GM21390 (cell line): ENCODE results near the gene ARX.

Experiments
- ATAC-seq: cut with Tn5 transposase; IDR thresholded peaks from one replicate; pipeline ENCODE4 v1.9.1; 2021; ENCODE audit not compliant: unreplicated experiment

Gene ARX

DNA sequence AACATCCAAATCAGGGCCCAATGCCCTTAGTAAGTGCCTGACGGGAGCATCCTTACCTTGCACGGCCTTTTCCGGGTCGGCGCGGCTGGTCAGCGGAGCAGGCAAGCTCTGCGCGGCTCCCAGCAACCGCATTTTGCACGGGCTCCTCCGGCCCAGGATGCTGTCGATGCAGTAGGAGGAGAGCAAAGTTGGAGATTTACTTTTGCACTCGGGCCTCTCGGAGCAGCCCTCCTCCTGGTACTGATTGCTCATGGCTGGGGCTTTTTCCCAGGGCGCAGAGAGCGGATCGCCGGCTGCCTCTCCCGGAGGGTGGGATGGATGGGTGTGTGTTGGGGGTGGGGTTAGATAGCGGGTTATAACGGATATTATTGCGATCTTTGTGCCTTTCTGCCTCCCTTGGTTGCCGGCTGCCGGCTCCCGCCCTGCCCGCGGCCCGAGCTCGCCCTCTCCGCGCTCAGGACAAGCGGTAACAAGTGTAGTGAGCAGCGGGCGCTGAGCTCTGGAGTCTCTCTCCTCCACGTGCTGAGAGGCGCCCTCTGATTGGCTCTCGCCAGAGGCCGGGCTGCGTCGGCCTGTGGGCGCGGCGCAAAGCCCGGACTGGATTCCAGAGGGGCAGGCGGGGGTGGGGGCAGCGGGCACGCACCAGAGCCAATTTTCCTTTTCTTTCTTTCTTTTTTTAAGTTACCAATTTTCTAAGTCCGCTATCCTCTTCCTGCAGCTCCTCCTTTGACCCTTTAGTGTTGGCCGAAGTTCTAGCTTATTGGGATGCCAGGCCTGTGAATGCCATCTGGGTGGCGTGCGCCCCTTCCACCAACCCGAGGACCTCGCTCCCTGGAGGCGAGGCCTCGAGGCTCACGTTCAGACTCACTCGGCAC is at the start of gene ARX:
Gene ARX (minus strand): TSS at position 480 of the 875 bp plus-strand sequence. CDS start 228 bp downstream, at position 252.
- ATAC-seq, result peak; percentile 47

DNA sequence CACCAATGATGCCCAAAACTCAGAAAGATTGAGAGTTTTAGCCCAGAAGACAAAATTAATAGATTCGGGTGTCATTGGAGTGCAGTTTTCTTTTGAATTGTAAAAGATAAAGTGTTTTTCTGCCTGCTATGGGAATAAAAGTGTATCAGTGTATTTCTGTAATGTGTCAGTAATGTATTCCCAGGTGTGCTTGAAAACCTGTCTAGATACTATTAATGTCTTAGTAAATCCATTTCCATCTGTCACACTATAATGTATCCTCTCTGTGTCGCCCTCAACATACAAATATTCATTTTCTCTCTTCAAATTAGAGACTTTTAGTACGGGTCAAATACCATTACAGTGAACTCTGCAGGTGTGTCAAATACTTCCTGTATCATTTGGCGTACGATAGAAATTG is 43.5 kb upstream of the ARX start:
- ATAC-seq, result no peak

DNA sequence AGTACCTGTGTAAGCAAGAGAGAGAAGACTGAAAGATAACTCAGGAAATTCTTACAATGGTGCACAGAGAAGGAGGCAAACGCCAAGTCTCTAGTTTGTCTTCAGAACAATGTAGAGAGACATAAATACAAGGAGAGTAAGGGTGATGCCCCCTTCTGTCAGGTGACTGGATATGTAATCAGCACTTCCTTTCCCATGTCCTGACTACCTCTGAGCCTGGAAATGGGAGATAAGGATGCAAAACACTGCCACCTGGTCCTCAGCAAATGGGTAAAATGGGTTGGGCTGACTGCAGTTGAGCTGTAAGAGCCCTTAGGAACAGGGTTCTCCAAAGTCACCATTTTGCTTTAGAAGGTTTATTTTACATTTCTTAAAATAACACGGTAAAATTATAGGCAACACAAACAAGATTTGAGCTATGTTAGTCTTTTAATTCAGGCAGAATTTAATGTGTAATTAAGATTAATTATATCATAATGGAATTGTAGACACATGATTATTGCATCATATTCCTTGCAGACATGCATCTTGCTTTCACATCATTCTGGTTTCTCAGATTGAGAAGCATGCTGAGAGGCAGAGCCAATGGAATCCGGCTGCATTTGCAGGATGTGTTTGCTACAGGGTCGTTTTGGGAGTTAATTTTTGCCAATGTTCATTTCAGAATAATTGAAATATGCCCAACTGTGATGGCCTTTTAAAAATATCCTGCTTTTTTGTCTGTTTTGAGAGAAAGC is 37.2 kb upstream of the ARX start:
- ATAC-seq, result no peak

DNA sequence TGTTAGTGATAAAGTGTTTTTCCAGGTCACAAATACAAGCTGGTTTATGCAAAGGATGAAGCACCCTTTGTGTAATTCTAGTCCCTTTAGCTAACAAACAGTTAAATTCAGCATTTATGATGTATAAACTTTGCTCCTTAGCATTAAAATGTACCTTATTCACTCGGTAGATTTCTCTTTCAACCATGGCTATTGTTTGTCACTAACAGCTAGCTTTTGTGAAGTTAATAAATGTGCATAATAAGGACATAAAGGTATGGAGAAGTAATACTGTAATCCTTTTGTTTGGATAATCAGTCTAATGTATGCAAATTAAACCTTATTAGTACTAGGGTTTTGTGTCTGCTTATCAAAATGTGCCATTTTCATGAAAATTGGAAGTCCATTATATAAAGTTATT is 34.2 kb upstream of the ARX start:
- no peak for ATAC-seq

GRCh38 chrX:25049357-25049756 is 33.6 kb upstream of the ARX start:
- no peak for ATAC-seq

GRCh38 chrX:25048178-25048577 is 32.4 kb upstream of the ARX start:
- no peak for ATAC-seq

DNA sequence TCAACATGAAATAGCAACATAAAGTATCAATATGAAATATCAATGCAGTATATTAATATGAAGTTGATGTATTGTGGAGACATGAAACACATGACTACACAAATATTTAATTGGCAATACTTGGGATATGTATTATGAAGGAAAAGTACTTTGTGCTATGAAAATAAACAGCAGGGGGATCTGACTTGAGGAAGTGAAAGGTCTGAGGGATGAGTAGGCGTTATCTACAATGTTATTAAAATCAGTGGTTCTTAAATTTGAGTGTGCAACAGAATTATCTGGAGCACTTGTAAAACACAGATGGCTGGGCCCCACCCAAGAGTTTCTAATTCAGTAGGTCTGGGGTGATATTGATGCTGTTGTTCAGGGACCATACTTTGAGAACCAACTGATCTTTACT is 27.4 kb upstream of the ARX start:
- no peak for ATAC-seq

DNA sequence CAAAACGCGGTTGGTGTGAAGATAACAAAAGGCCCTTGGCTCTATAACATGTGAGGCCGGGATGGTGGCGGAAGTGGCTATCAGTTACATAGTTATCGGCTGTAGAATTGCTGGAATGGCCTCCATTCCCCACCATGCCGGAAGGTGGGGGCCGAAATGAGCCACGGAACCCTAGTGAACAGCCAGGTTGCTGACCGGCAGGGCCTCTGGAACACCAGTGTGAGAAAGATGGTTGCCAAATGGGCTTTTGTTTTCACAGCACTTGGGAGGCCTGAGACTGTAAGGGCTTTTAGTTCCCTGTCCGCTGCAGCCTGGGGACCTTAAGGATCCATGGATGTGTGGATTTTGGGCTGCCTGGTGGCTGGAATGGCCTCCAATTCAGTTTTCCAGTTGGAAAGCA is 23.3 kb upstream of the ARX start:
- ATAC-seq, result no peak

DNA sequence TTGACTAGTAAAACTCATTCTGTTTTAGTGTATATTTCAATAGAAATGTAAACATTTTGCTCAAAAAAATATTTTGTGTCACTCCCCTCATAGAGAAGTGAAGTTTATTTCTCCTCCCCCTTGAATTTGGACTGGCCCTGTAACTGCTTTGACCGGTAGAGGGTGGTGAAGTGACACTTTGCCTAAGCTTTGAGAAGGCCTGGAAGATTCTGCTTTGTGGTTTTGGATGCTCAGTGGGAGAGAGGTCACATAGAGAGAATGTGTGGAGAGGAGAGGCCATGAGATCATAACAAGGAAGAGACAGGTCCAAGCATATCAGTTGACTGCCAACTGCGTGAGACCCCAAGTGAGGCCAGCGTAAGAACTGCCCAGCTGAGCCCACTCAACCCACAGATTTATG is 19.1 kb upstream of the ARX start:
- no peak for ATAC-seq

DNA sequence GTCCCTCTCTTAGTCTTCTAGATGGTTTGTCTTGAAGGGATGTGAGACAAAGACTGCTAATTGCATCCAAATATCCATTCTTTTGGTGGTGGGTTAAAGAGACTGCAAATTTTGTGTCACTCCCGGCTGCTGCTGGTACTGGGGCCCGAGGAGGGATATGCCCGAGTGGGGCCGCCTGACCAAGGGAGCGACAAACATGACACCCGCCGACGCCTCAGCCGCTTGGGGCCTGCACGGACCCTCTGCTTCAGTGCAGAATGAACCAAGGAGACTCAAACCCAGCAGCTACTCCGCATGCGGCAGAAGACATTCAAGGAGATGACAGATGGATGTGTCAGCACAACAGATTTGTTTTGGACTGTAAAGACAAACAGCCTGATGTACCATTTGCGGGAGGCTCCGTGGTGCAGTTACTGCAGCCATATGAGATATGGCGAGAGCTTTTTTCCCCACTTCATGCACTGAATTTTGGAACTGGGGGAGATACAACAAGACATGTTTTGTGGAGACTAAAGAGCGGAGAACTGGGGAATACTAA is 13.6 kb upstream of the ARX start:
- ATAC-seq, result no peak

DNA sequence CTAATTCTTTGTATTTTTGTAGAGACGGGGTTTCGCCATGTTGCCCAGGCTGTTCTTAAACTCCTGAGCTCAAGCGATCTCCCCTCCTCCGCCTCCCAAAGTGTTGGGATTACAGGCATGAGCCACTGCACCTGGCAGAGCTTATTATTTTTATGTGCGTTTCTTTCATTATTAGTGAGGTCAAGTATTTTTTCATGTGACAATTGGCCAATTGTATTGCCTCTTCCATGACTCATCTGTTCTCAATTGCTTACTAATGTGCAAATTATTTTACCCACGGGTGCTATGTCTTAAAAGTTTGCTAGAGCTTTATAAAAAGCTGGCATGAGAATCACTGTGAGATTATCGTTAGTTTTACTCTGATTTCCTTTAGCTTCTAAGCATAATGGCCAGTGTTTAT is 13.0 kb upstream of the ARX start:
- ATAC-seq, result no peak

DNA sequence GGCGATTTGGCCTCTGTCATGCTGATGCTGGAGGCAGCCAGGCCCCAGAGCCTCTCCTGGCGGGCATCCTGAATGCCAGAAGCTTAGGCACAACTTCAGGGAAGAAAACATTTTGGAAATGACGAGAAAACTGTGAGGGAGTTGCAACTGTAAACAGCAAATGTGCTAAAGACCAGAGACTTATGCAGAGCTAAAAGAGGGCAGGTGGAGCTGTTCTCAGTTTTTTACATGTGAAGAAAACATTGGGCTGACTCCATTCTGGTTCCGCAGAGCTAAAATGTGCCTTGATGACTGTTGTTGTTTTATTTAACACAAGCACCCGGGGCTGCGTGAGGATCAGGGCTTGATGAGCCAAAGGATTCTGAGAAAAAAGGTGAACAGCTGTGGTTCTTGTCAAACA is 10.8 kb upstream of the ARX start:
- no peak for ATAC-seq

DNA sequence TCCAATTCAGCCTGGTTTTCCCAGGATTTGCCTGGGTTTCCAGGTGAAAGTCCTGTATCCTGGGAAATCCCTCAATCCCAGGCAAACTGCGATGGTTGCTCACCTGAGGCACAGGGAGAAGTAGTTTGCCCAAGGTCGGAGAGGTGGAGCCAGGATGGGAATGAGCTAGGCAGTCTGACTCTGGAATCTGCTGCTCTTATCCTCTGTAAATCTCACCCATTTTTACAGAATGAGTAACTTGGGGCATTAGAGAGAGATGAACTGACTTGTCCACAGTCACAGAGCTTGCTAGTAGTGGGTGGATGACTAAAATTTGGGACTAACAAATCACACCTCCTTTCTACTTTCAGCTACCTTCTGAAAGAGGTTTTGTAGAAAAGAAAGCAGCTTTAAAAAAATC is 9.8 kb upstream of the ARX start:
- no peak for ATAC-seq

GRCh38 chrX:25023908-25024307 is 8.1 kb upstream of the ARX start:
- no peak for ATAC-seq

DNA sequence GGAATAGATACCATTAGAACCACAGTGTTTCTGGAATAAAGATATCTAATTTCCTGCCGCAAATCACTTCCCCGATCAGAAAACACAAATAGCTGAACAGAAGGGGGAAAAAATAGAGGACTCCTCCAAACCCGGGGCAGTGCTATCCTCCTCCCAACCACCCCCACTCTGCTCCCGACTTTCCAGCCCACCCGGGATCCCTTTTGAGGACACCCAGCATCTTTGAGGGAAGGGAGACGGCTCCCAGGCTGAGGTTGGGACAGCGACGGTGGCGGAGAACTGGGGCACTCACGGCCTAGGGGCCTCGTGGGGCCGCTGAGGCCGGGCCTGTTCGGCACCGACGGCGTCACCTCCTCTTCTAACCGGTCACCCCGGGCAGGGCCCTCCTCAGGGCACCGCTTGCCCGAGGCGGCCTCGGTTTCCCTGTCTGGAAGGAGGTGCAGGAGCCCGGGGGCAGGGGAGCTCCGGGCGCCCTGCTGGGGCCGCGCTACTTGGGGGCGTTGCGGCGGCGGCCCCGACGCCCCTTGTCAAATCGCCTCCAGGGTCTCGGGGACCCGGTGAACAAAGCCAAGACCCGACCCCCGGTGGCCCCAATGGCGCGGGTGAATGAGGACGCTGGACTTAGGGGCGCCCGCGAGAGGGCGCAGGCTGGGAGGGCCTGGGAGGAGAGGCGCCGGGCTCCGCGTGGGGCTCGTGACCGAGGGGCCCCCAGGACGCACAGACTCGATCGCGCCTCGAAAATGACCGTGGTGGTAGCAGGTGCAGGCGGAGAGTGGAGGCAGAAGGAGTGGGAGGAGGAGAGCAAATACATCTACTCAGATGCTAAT is 6.9 kb upstream of the ARX start:
- no peak for ATAC-seq

GRCh38 chrX:25020905-25021449 is 5.2 kb upstream of the ARX start:
- ATAC-seq, result peak; percentile 58

- no peak for ATAC-seq
These were observed 4.7 kb upstream of the ARX start for GRCh38 chrX:25020391-25020904.

DNA sequence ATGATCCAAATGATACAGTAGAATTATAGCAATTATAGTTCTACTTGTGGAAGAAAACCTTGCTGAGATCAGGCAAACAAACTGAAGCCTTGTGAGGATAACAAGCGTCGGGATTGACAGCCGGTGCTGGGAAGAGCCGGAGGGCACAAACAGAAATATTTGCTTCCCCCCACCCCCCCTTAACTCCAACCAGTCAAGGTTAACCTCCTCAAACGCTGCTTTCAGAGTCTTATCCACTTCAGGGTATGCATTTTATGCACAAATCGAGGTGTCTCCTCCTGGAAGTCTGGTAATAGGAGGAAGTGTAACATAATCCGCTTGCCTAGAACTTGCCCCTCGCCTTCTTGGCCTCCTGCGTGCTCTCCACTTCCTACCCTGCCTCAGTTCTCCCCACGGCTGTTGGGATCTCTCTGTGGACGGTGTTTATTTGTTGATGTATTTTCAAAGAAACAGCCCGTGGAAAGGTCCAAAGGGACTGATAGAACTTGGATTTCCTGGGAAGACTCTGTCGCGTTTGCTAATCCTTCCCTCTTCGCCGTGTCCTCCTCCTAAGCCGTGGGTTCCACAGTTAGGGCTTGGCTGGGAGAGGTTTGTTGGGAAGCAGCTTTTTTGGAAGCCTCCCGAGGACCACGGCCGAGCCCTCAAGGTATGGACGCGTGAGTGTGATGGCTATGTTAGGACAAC is 4.1 kb upstream of the ARX start:
- ATAC-seq, result no peak

DNA sequence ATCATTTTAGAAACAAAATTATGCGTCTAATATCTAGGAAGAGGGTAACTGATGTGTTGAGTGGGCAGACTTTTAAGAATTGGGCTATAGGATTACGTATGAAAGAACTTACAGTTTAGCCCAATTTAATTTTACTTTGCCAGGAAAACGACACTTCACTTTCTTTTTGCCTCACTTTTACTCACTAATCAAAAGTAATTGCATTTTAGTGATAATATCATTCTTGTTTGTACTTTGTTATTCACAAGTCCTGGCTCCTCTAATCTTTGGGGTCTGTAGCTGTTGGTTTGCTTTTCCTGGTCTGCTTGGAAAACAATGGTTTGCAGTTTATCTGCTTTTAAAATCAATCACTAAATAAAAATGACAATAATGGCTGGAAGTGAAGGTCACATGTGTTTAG is 2.9 kb upstream of the ARX start:
- ATAC-seq, result no peak

- ATAC-seq, result no peak
These were observed 2.0 kb upstream of the ARX start for GRCh38 chrX:25017667-25018247.
